ENCODE results near the gene THOC5. TPM values are rescaled to one million over a fixed set of nuclear protein-coding genes. Genes with fewer than 3 reads are reported as not detected.
"Not testable (repeated sequence)": the region's sequence is repeated elsewhere in the genome, so short reads cannot be mapped to it uniquely, and the experiment has no call there.

The THOC5 gene
- total RNA-seq, 2 donors from 2014 or later, result 19.9 to 33.5 TPM

GRCh38 chr22:29499852-29500251 is 53.7 kb downstream of the THOC5 start:
- no peak overlapping the region for H3K9ac ChIP-seq (ENCODE audit: low read depth in 2 of 2, low read length in 2 of 2)
- no peak overlapping the region for H3K4me3 ChIP-seq
- no peaks in the 10 kb centered on the region for H3K27me3 ChIP-seq
- no peaks in the 10 kb centered on the region for H3K9me3 ChIP-seq
- H3K27ac ChIP-seq, result no peak overlapping the region
- H3K36me3 ChIP-seq, result no peaks in the 10 kb centered on the region
- DNase-seq, result no peak
- intact Hi-C loops (cut with DNase I), result no loop called here
- no peak for TF ChIP-seq CTCF (IDR thresholded peaks at IDR 0.05)
- no peaks in the 10 kb centered on the region for H3K4me1 ChIP-seq

DNA sequence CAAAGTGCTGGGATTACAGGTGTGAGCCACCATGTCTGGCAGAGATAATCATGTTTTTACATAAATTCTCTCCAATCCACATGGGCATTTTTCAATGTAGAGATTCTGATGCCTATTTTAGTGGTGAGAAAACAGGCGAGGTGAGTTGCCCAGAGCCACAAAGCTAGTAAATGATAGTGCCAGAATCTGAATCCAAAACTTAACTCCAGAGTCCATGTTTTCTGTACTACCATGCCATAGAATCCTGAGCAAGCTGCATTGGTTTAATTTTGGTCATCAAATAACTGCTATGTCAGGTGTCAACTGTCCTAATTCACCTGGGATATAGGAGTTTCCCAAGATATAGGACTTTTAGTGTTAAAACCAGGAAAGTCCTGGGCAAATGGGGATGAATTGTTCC is 59.9 kb downstream of the THOC5 start:
- Histone ChIP-seq H3K4me3 (no peak overlapping the region), H3K9me3 (no peaks in the 10 kb centered on the region), H3K27me3 (no peaks in the 10 kb centered on the region), H3K27ac (no peak overlapping the region), H3K36me3 (no peaks in the 10 kb centered on the region), H3K9ac (ENCODE audit: low read depth in 2 of 2, low read length in 2 of 2) (no peak overlapping the region), H3K4me1 (no peaks in the 10 kb centered on the region)
- intact Hi-C loops (cut with DNase I), result no loop called here
- no peak for DNase-seq
- no peak for TF ChIP-seq CTCF (IDR thresholded peaks at IDR 0.05)

- H3K4me3 ChIP-seq, result no peak overlapping the region
- H3K9me3 ChIP-seq, result no peaks in the 10 kb centered on the region
- H3K4me1 ChIP-seq, result no peaks in the 10 kb centered on the region
- H3K36me3 ChIP-seq, result no peaks in the 10 kb centered on the region
- intact Hi-C loops (cut with DNase I), result no loop called here
- no peak overlapping the region for H3K27ac ChIP-seq
- no peak for DNase-seq
- H3K27me3 ChIP-seq, result no peaks in the 10 kb centered on the region
- no peak for TF ChIP-seq CTCF (IDR thresholded peaks at IDR 0.05)
- H3K9ac ChIP-seq (ENCODE audit: low read depth in 2 of 2, low read length in 2 of 2), result no peak overlapping the region
These were observed 62.5 kb downstream of the THOC5 start for GRCh38 chr22:29491012-29491411.

- H3K4me1 ChIP-seq, result not testable (repeated sequence)
These were observed 64.3 kb downstream of the THOC5 start for GRCh38 chr22:29489127-29489780.

DNA sequence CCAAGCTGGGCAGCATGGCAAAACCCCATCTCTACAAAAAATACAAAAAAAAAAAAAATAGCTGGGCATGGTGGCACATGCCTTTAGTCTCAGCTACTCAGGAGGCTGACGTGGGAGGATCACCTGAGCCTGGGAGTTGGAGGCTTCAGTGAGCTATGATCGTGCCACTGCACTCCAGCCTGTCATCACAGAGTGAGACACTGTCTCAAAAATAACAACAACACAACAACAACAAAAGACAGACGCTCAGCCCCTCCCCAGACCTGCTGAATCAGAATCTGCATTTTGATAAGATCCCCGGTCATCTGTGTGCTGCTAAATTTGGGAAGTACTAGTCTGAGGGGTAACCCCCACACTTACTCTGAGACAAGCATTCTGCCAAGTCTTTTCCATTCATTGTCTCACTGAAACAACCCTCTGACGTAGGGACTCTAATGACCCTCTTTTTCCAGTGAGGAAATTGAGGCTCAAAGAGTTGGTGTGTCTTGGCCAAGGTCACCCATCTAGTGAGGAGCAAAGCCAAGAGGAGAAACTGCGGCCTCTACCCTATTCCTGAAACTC is 66.1 kb downstream of the THOC5 start:
- TF ChIP-seq CTCF (IDR thresholded peaks at IDR 0.05), result no peak
- no peak overlapping the region for H3K9ac ChIP-seq (ENCODE audit: low read depth in 2 of 2, low read length in 2 of 2)
- H3K36me3 ChIP-seq, result no peaks in the 10 kb centered on the region
- H3K27me3 ChIP-seq, result no peaks in the 10 kb centered on the region
- intact Hi-C loops (cut with DNase I), result no loop called here
- DNase-seq, result no peak
- H3K4me3 ChIP-seq, result no peak overlapping the region
- H3K9me3 ChIP-seq, result no peaks in the 10 kb centered on the region
- no peaks in the 10 kb centered on the region for H3K4me1 ChIP-seq
- no peak overlapping the region for H3K27ac ChIP-seq

More at GRCh38 chr22:29489127-29489780, 64.3 kb downstream of the THOC5 start:
- H3K27me3 ChIP-seq; H3K27ac ChIP-seq; H3K4me3 ChIP-seq; H3K36me3 ChIP-seq; intact Hi-C loops (cut with DNase I); H3K9me3 ChIP-seq; DNase-seq; H3K9ac ChIP-seq (ENCODE audit: low read depth in 2 of 2, low read length in 2 of 2): not testable (repeated sequence)

- no peak for TF ChIP-seq CTCF (IDR thresholded peaks at IDR 0.05)
- Histone ChIP-seq H3K36me3 (no peaks in the 10 kb centered on the region), H3K27me3 (peaks cover 7% of the 10 kb centered on the region), H3K4me3 (no peak overlapping the region), H3K27ac (no peak overlapping the region), H3K9me3 (no peaks in the 10 kb centered on the region), H3K9ac (ENCODE audit: low read depth in 2 of 2, low read length in 2 of 2) (no peak overlapping the region), H3K4me1 (no peaks in the 10 kb centered on the region)
- no peak for DNase-seq
- intact Hi-C loops (cut with DNase I), result no loop called here
These were observed 68.1 kb downstream of the THOC5 start for GRCh38 chr22:29485448-29485847.
